Measurements from ENCODE around the gene HMGA1.
"Not testable (repeated sequence)": the region's sequence is repeated elsewhere in the genome, so short reads cannot be mapped to it uniquely, and the experiment has no call there.

HMGA1 gene

GRCh38 chr6:34240329-34241248, 3.9 kb downstream of the HMGA1 start:
- no peak for DNase-seq

- DNase-seq: no peak
These were observed 4.9 kb downstream of the HMGA1 start for GRCh38 chr6:34241351-34242215.

GRCh38 chr6:34242252-34243130, 5.8 kb downstream of the HMGA1 start:
- DNase-seq: no peak

GRCh38 chr6:34243131-34243771, 6.6 kb downstream of the HMGA1 start:
- DNase-seq: no peak

GRCh38 chr6:34243901-34244884, 7.5 kb downstream of the HMGA1 start:
- no peak for DNase-seq

- not testable (repeated sequence) for DNase-seq
These were observed 8.5 kb downstream of the HMGA1 start for GRCh38 chr6:34245032-34245760.

GRCh38 chr6:34245761-34246140, 9.1 kb downstream of the HMGA1 start:
- DNase-seq: not testable (repeated sequence)

- no peak for DNase-seq
These were observed 9.5 kb downstream of the HMGA1 start for GRCh38 chr6:34246249-34246562.

GRCh38 chr6:34246563-34247391, 10.1 kb downstream of the HMGA1 start:
- no peak for DNase-seq

- DNase-seq: no peak
These were observed 11.0 kb downstream of the HMGA1 start for GRCh38 chr6:34247481-34248197.

- peak; percentile 48 for DNase-seq
These were observed 11.6 kb downstream of the HMGA1 start for GRCh38 chr6:34248198-34248726.

- DNase-seq: peak; percentile 97
These were observed 12.2 kb downstream of the HMGA1 start, which contains the start of gene SMIM29 for GRCh38 chr6:34248727-34249468. SMIM29 (minus strand) TSS chr6:34249006; CDS start chr6:34247791, 1,215 bp downstream.

GRCh38 chr6:34249469-34250261, 13.0 kb downstream of the HMGA1 start:
- no peak for DNase-seq

GRCh38 chr6:34252395-34252794, 15.7 kb downstream of the HMGA1 start:
- DNase-seq: not testable (repeated sequence)

GRCh38 chr6:34259529-34260069, 22.9 kb downstream of the HMGA1 start:
- no peak for DNase-seq

- DNase-seq: no peak
These were observed 24.0 kb downstream of the HMGA1 start for GRCh38 chr6:34260576-34261267.
